SK-N-DZ (cell line): ENCODE measurements around the gene WDR77.

ENCODE experiments used
- small RNA-seq, 2 experiments: library from RNA; depleted of rRNA; stranded (forward); fragments of <200 nt; gene quantifications; one replicate each; pipeline ENCODE3, GENCODE V24; 2014

WDR77 gene

Small RNA genes within 50 kb of the gene (small RNA-seq; reads per million reads assigned to genes)
- gene RF00019 (0 reads per million in 2 experiments), gene RNU6-792P (0 reads per million in 2 experiments)
